HEK293 (cell line): Measurements from ENCODE around the gene MTFP1.

ENCODE experiments used
- CTCF ChIA-PET: fragments of 350-600 bp; formaldehyde crosslinking; extraction: SDS; loops from one replicate; lab custom pipeline; 2021; ENCODE audit warnings: antibody characterized with exemption; lab: Yijun Ruan, JAX
- POLR2A ChIA-PET: fragments of 300-600 bp; formaldehyde crosslinking; extraction: SDS; loops from one replicate; lab custom pipeline; 2020; ENCODE audit warnings: antibody characterized with exemption, inconsistent platforms; lab: Yijun Ruan, JAX
- H3K27ac ChIP-seq: fragments of 200-500 bp; sonication (Bioruptor generic); 2 replicates; pipeline ENCODE4 v1.5.1; 2014; ENCODE audit warnings: low read depth, low read length, control low read depth, inconsistent platforms; ENCODE audit errors: extremely low read depth
- H3K36me3 ChIP-seq, 2 experiments: fragments of 200-500 bp in 1 of 2; sonication (Bioruptor generic) in 1 of 2; 1 replicate in 1 of 2; 2 replicates in 1 of 2; pipeline ENCODE4 v1.5.1; 2014 to 2017; ENCODE audit warnings: inconsistent platforms in 2 of 2, low read length in 2 of 2; ENCODE audit not compliant: control insufficient read depth in 2 of 2, insufficient read depth in 1 of 2
- H3K4me1 ChIP-seq: fragments of 200-500 bp; sonication (Bioruptor generic); 2 replicates; pipeline ENCODE4 v1.5.1; 2014; ENCODE audit warnings: mild to moderate bottlenecking, low read length, inconsistent platforms; ENCODE audit not compliant: control insufficient read depth, insufficient read depth
- H3K4me3 ChIP-seq: 2 replicates; pipeline ENCODE4 v1.5.1; 2011; ENCODE audit warnings: low read depth, mild to moderate bottlenecking, control low read depth, low read length, moderate library complexity
- H3K9me3 ChIP-seq: fragments of 200-500 bp; sonication (Bioruptor generic); 2 replicates; pipeline ENCODE4 v1.5.1; 2014; ENCODE audit warnings: low read depth, low read length, inconsistent platforms; ENCODE audit not compliant: control insufficient read depth, insufficient read depth
- BCL6B ChIP-seq: fragments of 450-650 bp; formaldehyde crosslinking; IDR thresholded peaks from 2 replicates; pipeline ENCODE4 v1.5.1; 2017; ENCODE audit warnings: missing biosample characterization, missing genetic modification characterization
- HOXC10 ChIP-seq: sonication (generic); formaldehyde crosslinking; IDR thresholded peaks from 2 replicates; pipeline ENCODE4 v1.8.1; 2023; ENCODE audit warnings: mild to moderate bottlenecking, missing genetic modification reagents
- SP7 ChIP-seq: fragments of 450-650 bp; formaldehyde crosslinking; IDR thresholded peaks from 2 replicates; pipeline ENCODE4 v1.5.1; 2016; ENCODE audit warnings: missing biosample characterization, missing genetic modification characterization
- YY1 ChIP-seq: fragments of 450-650 bp; formaldehyde crosslinking; IDR thresholded peaks from 2 replicates; pipeline ENCODE4 v1.5.1; 2018; ENCODE audit warnings: missing biosample characterization, missing genetic modification characterization
- ZBTB1 ChIP-seq: fragments of 450-650 bp; formaldehyde crosslinking; IDR thresholded peaks from 2 replicates; pipeline ENCODE4 v1.5.1; 2016; ENCODE audit warnings: missing biosample characterization, missing genetic modification characterization
- ZBTB17 ChIP-seq: fragments of 450-650 bp; formaldehyde crosslinking; IDR thresholded peaks from 2 replicates; pipeline ENCODE4 v1.5.1; 2016; ENCODE audit warnings: missing biosample characterization, missing genetic modification characterization
- ZFP41 ChIP-seq: fragments of 450-650 bp; formaldehyde crosslinking; IDR thresholded peaks from 2 replicates; pipeline ENCODE4 v1.5.1; 2016; ENCODE audit warnings: missing biosample characterization, missing genetic modification characterization, borderline replicate concordance
- ZNF112 ChIP-seq: fragments of 450-650 bp; formaldehyde crosslinking; IDR thresholded peaks from 2 replicates; pipeline ENCODE4 v1.5.0; 2017; ENCODE audit warnings: missing biosample characterization, missing genetic modification characterization
- ZNF132 ChIP-seq: fragments of 450-650 bp; formaldehyde crosslinking; IDR thresholded peaks from 2 replicates; pipeline ENCODE4 v1.5.1; 2017; ENCODE audit warnings: missing biosample characterization, missing genetic modification characterization, borderline replicate concordance
- ZNF155 ChIP-seq: fragments of 450-650 bp; formaldehyde crosslinking; IDR thresholded peaks from 2 replicates; pipeline ENCODE4 v1.5.1; 2016; ENCODE audit warnings: missing biosample characterization, missing genetic modification characterization
- ZNF175 ChIP-seq: fragments of 450-650 bp; formaldehyde crosslinking; IDR thresholded peaks from 2 replicates; pipeline ENCODE4 v1.5.1; 2016; ENCODE audit warnings: missing biosample characterization, missing genetic modification characterization
- ZNF24 ChIP-seq: fragments of 450-650 bp; formaldehyde crosslinking; IDR thresholded peaks from 2 replicates; pipeline ENCODE4 v1.5.1; 2016; ENCODE audit warnings: missing biosample characterization, missing genetic modification characterization
- ZNF266 ChIP-seq: fragments of 450-650 bp; formaldehyde crosslinking; IDR thresholded peaks from 2 replicates; pipeline ENCODE4 v1.5.1; 2016; ENCODE audit warnings: missing biosample characterization, missing genetic modification characterization, low read depth
- ZNF274 ChIP-seq, 2 experiments: fragments of 200-500 bp in 1 of 2; fragments of 450-650 bp in 1 of 2; sonication (Bioruptor generic) in 1 of 2; formaldehyde crosslinking in 1 of 2; IDR thresholded peaks; 2 replicates each; pipeline versions ENCODE4 v1.5.1 to v1.6.1; 2014 to 2016; ENCODE audit warnings: borderline replicate concordance in 1 of 2, inconsistent platforms in 1 of 2, low read length in 1 of 2, missing biosample characterization in 1 of 2, missing genetic modification characterization in 1 of 2
- ZNF341 ChIP-seq: fragments of 450-650 bp; formaldehyde crosslinking; IDR thresholded peaks from 2 replicates; pipeline ENCODE4; 2016; ENCODE audit warnings: low read depth, missing biosample characterization, missing genetic modification characterization
- ZNF433 ChIP-seq: fragments of 450-650 bp; formaldehyde crosslinking; IDR thresholded peaks from 2 replicates; pipeline ENCODE4 v1.5.1; 2016; ENCODE audit warnings: missing biosample characterization, missing genetic modification characterization, low read depth
- ZNF555 ChIP-seq: fragments of 450-650 bp; formaldehyde crosslinking; conservative IDR thresholded peaks from 2 replicates; pipeline ENCODE4 v1.5.1; 2017; ENCODE audit warnings: missing biosample characterization, mild to moderate bottlenecking, missing genetic modification characterization, inconsistent platforms
- ZNF558 ChIP-seq: fragments of 450-650 bp; formaldehyde crosslinking; IDR thresholded peaks from 2 replicates; pipeline ENCODE4 v1.5.1; 2016; ENCODE audit warnings: missing biosample characterization, missing genetic modification characterization
- ZNF561 ChIP-seq: fragments of 450-650 bp; IDR thresholded peaks from 2 replicates; pipeline ENCODE4 v1.5.1; 2018; ENCODE audit warnings: missing biosample characterization, missing genetic modification characterization, borderline replicate concordance
- ZNF571 ChIP-seq: fragments of 450-650 bp; formaldehyde crosslinking; IDR thresholded peaks from 2 replicates; pipeline ENCODE4 v1.5.0; 2017; ENCODE audit warnings: missing biosample characterization, missing genetic modification characterization
- ZNF600 ChIP-seq: fragments of 450-650 bp; formaldehyde crosslinking; IDR thresholded peaks from 2 replicates; pipeline ENCODE4 v1.5.1; 2016; ENCODE audit warnings: missing biosample characterization, missing genetic modification characterization
- ZNF621 ChIP-seq: fragments of 450-650 bp; formaldehyde crosslinking; IDR thresholded peaks from 2 replicates; pipeline ENCODE4 v1.5.1; 2017; ENCODE audit warnings: missing biosample characterization, missing genetic modification characterization
- ZNF623 ChIP-seq: fragments of 450-650 bp; formaldehyde crosslinking; IDR thresholded peaks from 2 replicates; pipeline ENCODE4 v1.5.1; 2016; ENCODE audit warnings: missing biosample characterization, missing genetic modification characterization
- TF ChIP-seq, protein P1 (sequence below): fragments of 450-650 bp; formaldehyde crosslinking; IDR thresholded peaks from 2 replicates; pipeline ENCODE4 v1.5.1; 2017; ENCODE audit warnings: missing biosample characterization, missing genetic modification characterization
- TF ChIP-seq, protein P2 (sequence below): fragments of 450-650 bp; formaldehyde crosslinking; IDR thresholded peaks from 2 replicates; pipeline ENCODE4 v1.5.1; 2016; ENCODE audit warnings: missing biosample characterization, missing genetic modification characterization
- TF ChIP-seq, protein P3 (sequence below): fragments of 450-650 bp; formaldehyde crosslinking; IDR thresholded peaks from 2 replicates; pipeline ENCODE4 v1.5.1; 2017; ENCODE audit warnings: missing biosample characterization, missing genetic modification characterization
- TF ChIP-seq, protein P4 (sequence below): fragments of 450-650 bp; formaldehyde crosslinking; IDR thresholded peaks from 2 replicates; pipeline ENCODE4 v1.5.1; 2016; ENCODE audit warnings: missing biosample characterization, missing genetic modification characterization
- TF ChIP-seq, protein P5 (sequence below): fragments of 450-650 bp; formaldehyde crosslinking; IDR thresholded peaks from 2 replicates; pipeline ENCODE4 v1.5.1; 2016; ENCODE audit warnings: missing biosample characterization, missing genetic modification characterization

Gene MTFP1

DNA sequence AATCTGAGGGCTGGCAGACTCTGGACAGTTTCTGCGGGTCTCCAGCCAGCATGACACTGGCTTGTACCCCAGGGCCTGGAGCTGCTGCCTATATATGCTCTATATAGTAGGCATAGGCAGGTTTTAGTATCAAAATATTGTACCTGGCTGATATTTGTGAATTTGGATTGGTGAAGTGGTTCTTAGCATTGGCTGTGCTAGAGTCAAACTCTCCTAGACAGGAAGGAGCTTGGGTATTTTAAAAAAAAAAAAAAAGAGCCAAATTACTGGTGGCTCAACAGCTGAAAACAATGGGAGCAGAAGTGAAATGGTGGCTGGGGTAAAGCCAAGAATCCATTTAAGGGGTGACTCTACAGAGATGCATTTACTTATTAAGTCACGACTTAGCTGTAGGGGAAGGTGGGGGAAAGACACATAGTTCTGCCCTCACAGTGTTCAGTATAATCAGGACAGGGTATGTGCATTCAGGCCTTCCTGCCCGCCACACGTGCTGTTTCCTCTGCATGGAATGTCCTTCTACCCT is 11.0 kb upstream of the MTFP1 start:
- ChIA-PET POLR2A (interaction anchor here (8.3 kb wide), 1 partner anchor 8 kb away, joined by 78 read pairs; no protein-coding TSS in a partner anchor), CTCF (interaction anchor here (0.6 to 3.4 kb wide), 4 partner anchors 9 to 817 kb away, joined by 3 to 14 read pairs (median 4); partner anchors contain the start of gene RNF215)
- Histone ChIP-seq H3K4me1 (no peaks in the 10 kb centered on the region), H3K4me3 (no peak overlapping the region), H3K27ac (no peak overlapping the region), H3K9me3 (no peaks in the 10 kb centered on the region), H3K36me3 (peaks cover 19 to 93% of the 10 kb centered on the region in 2 experiments)
- TF ChIP-seq ZNF555 (tag by site-specific recombination) (no peak), ZNF24 (tag by site-specific recombination) (no peak), ZFP41 (tag by site-specific recombination) (no peak), ZNF341 (no peak), ZNF175 (tag by site-specific recombination) (no peak), ZBTB1 (tag by site-specific recombination) (no peak), ZNF600 (tag by site-specific recombination) (no peak), ZNF274 (IDR thresholded peaks at IDR 0.05; ENCODE audit: low read length) (no peak), ZNF274 (tag by site-specific recombination; IDR thresholded peaks at IDR 0.05; ENCODE audit: borderline replicate concordance) (no peak), ZNF561 (tag by site-specific recombination) (no peak)
- TF ChIP-seq, protein P1, sequence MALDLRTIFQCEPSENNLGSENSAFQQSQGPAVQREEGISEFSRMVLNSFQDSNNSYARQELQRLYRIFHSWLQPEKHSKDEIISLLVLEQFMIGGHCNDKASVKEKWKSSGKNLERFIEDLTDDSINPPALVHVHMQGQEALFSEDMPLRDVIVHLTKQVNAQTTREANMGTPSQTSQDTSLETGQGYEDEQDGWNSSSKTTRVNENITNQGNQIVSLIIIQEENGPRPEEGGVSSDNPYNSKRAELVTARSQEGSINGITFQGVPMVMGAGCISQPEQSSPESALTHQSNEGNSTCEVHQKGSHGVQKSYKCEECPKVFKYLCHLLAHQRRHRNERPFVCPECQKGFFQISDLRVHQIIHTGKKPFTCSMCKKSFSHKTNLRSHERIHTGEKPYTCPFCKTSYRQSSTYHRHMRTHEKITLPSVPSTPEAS (tag by site-specific recombination), result no peak
- TF ChIP-seq, protein P2, sequence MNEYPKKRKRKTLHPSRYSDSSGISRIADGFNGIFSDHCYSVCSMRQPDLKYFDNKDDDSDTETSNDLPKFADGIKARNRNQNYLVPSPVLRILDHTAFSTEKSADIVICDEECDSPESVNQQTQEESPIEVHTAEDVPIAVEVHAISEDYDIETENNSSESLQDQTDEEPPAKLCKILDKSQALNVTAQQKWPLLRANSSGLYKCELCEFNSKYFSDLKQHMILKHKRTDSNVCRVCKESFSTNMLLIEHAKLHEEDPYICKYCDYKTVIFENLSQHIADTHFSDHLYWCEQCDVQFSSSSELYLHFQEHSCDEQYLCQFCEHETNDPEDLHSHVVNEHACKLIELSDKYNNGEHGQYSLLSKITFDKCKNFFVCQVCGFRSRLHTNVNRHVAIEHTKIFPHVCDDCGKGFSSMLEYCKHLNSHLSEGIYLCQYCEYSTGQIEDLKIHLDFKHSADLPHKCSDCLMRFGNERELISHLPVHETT (tag by site-specific recombination), result no peak

DNA sequence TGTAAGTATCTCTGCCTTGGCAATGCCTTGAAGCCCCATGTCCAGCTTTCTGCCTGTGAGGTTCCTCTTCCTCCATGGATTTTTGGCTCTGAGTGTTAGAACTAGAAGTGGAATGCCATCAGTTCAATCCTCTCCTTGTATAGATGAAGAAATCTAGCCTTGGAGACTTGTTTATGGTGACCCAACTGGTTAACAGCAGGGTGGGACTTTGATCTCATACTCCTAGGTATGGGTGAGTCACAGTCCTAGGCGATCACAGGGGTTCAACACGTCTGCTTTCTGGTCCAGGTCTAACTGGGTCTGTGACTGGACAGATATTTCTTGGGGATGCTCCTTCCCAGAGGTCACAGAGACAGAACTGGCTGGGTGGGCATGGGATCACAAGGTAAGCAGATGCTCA is 9.2 kb upstream of the MTFP1 start:
- H3K36me3 ChIP-seq, result peaks cover 6 to 86% of the 10 kb centered on the region in 2 experiments; a peak in 2 of 3 replicates
- peaks cover 6% of the 10 kb centered on the region for H3K4me1 ChIP-seq
- ChIA-PET CTCF (interaction anchor here (0.6 kb wide), 1 partner anchor 26 kb away, joined by 3 read pairs; no protein-coding TSS in a partner anchor), POLR2A (interaction anchor here (1.0 kb wide), 1 partner anchor 9 kb away, joined by 3 read pairs; the partner anchor contains the start of gene MTFP1)
- H3K27ac ChIP-seq, result no peak overlapping the region
- H3K4me3 ChIP-seq, result no peak overlapping the region
- no peaks in the 10 kb centered on the region for H3K9me3 ChIP-seq
- TF ChIP-seq, protein P3, sequence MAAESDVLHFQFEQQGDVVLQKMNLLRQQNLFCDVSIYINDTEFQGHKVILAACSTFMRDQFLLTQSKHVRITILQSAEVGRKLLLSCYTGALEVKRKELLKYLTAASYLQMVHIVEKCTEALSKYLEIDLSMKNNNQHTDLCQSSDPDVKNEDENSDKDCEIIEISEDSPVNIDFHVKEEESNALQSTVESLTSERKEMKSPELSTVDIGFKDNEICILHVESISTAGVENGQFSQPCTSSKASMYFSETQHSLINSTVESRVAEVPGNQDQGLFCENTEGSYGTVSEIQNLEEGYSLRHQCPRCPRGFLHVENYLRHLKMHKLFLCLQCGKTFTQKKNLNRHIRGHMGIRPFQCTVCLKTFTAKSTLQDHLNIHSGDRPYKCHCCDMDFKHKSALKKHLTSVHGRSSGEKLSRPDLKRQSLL, result no peak
- TF ChIP-seq ZNF623 (tag by site-specific recombination), result no peak
- TF ChIP-seq ZNF112 (tag by site-specific recombination), result no peak
- TF ChIP-seq SP7 (tag by site-specific recombination), result no peak
- no peak for TF ChIP-seq ZNF621 (tag by site-specific recombination)
- TF ChIP-seq ZNF155 (tag by site-specific recombination), result no peak
- no peak for TF ChIP-seq ZNF266 (tag by site-specific recombination)
- TF ChIP-seq YY1 (tag by site-specific recombination), result no peak
- TF ChIP-seq, protein P4, sequence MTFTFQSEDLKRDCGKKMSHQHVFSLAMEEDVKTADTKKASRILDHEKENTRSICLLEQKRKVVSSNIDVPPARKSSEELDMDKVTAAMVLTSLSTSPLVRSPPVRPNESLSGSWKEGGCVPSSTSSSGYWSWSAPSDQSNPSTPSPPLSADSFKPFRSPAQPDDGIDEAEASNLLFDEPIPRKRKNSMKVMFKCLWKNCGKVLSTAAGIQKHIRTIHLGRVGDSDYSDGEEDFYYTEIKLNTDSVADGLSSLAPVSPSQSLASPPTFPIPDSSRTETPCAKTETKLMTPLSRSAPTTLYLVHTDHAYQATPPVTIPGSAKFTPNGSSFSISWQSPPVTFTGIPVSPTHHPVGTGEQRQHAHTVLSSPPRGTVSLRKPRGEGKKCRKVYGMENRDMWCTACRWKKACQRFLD (tag by site-specific recombination), result no peak
- TF ChIP-seq ZNF555 (tag by site-specific recombination), result no peak
- TF ChIP-seq ZBTB17 (tag by site-specific recombination), result no peak
- TF ChIP-seq ZNF132, result no peak
- no peak for TF ChIP-seq ZNF571
- no peak for TF ChIP-seq ZNF433 (tag by site-specific recombination)
- no peak for TF ChIP-seq ZNF175 (tag by site-specific recombination)
- TF ChIP-seq BCL6B, result no peak
- no peak for TF ChIP-seq ZNF558 (tag by site-specific recombination)
- TF ChIP-seq, protein P5, sequence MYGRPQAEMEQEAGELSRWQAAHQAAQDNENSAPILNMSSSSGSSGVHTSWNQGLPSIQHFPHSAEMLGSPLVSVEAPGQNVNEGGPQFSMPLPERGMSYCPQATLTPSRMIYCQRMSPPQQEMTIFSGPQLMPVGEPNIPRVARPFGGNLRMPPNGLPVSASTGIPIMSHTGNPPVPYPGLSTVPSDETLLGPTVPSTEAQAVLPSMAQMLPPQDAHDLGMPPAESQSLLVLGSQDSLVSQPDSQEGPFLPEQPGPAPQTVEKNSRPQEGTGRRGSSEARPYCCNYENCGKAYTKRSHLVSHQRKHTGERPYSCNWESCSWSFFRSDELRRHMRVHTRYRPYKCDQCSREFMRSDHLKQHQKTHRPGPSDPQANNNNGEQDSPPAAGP, result no peak
- no peak for TF ChIP-seq HOXC10 (CRISPR knock-in tag)
